Loucy (cell line): ENCODE measurements around the gene C1QTNF3.

Source experiments
- CTCF ChIP-seq: fragments of 200-600 bp; sonication (generic); conservative IDR thresholded peaks from 2 replicates; pipeline ENCODE4 v1.5.1; 2014; ENCODE audit warnings: mild to moderate bottlenecking, antibody characterized with exemption, low read length
- EZH2phosphoT487 ChIP-seq: fragments of 200-600 bp; IDR thresholded peaks from 2 replicates; pipeline ENCODE4 v1.6.1; 2018; ENCODE audit warnings: antibody characterized with exemption, mild to moderate bottlenecking, moderate library complexity, borderline replicate concordance

GRCh38 chr5:34051374-34051980 lies 8.5 kb upstream of the C1QTNF3 start:
- TF ChIP-seq CTCF = no peak
- TF ChIP-seq EZH2phosphoT487 = no peak
